ENCODE data around the gene GRIFIN. TPM values are rescaled to one million over a fixed set of nuclear protein-coding genes. Genes with fewer than 3 reads are reported as not detected.

The GRIFIN gene
- total RNA-seq, 2 donors from 2014 or later = not detected

GRCh38 chr7:2431260-2431867, 44.8 kb downstream of the GRIFIN start:
- H3K9me3 ChIP-seq (ENCODE audit: control insufficient read depth, low read length) = peaks cover 16% of the 10 kb centered on the region
- H3K9me3 Mint-ChIP-seq = peaks cover 32% of the 10 kb centered on the region
- no peaks in the 10 kb centered on the region for H3K36me3 ChIP-seq (ENCODE audit: control insufficient read depth, insufficient read depth, low read length)
- H3K36me3 Mint-ChIP-seq (ENCODE audit: low read depth) = peaks cover 47% of the 10 kb centered on the region
- H3K27me3 Mint-ChIP-seq (ENCODE audit: insufficient read depth) = no peaks in the 10 kb centered on the region
- no peak overlapping the region for H3K4me3 ChIP-seq (ENCODE audit: low read length)
- 60 to 63% methylated on average over 1 to 2 of the region's 3 CpGs for WGBS, 2 experiments (ENCODE audit: insufficient coverage in 1 of 2, insufficient read length in 1 of 2)
- no peaks in the 10 kb centered on the region for H3K4me1 Mint-ChIP-seq
- peak; percentile 84 for DNase-seq
- no peak overlapping the region for H3K9ac ChIP-seq (ENCODE audit: extremely low read depth, low read length, poor library complexity, severe bottlenecking)
- H3K4me3 Mint-ChIP-seq = no peak overlapping the region
- TF ChIP-seq CTCF (conservative IDR thresholded peaks at IDR 0.05) = peak; percentile 84
- no peaks in the 10 kb centered on the region for H3K27me3 ChIP-seq (ENCODE audit: control insufficient read depth, insufficient read depth, low read length, poor library complexity, severe bottlenecking)
- no peak overlapping the region for H3K27ac Mint-ChIP-seq
- H3K4me1 ChIP-seq (ENCODE audit: control insufficient read depth, insufficient read depth, low read length) = no peaks in the 10 kb centered on the region
- H3K27ac ChIP-seq (ENCODE audit: low read depth, low read length) = no peak overlapping the region

- Histone ChIP-seq H3K9me3 (ENCODE audit: control insufficient read depth, low read length) (peaks cover 12% of the 10 kb centered on the region), H3K27ac (ENCODE audit: low read depth, low read length) (no peak overlapping the region), H3K4me1 (ENCODE audit: control insufficient read depth, insufficient read depth, low read length) (no peaks in the 10 kb centered on the region), H3K4me3 (ENCODE audit: low read length) (no peak overlapping the region), H3K27me3 (ENCODE audit: control insufficient read depth, insufficient read depth, low read length, poor library complexity, severe bottlenecking) (no peaks in the 10 kb centered on the region), H3K9ac (ENCODE audit: extremely low read depth, low read length, poor library complexity, severe bottlenecking) (no peak overlapping the region), H3K36me3 (ENCODE audit: control insufficient read depth, insufficient read depth, low read length) (no peaks in the 10 kb centered on the region)
- Mint-ChIP-seq H3K27ac (peak overlapping the region; percentile 20), H3K4me3 (no peak overlapping the region), H3K27me3 (ENCODE audit: insufficient read depth) (no peaks in the 10 kb centered on the region), H3K9me3 (peaks cover 25% of the 10 kb centered on the region), H3K36me3 (ENCODE audit: low read depth) (peaks cover 17% of the 10 kb centered on the region), H3K4me1 (peaks cover 2% of the 10 kb centered on the region)
- 82 to 91% methylated on average over 7 to 10 of the region's 10 CpGs for WGBS, 2 experiments (ENCODE audit: insufficient coverage in 1 of 2, insufficient read length in 1 of 2)
- DNase-seq = no peak
- TF ChIP-seq CTCF (conservative IDR thresholded peaks at IDR 0.05) = no peak
Measured at GRCh38 chr7:2425749-2426148, 50.4 kb downstream of the GRIFIN start.

Other genes with a start within 250 kb of the GRIFIN start
- gene MAD1L1, start 243.5 kb downstream of the GRIFIN start, total RNA-seq = 10 to 100 TPM; 59.1 to 61.4 TPM
- 10 to 100 TPM; 38.9 TPM for gene MRM2, start 234.2 kb downstream of the GRIFIN start, total RNA-seq
- gene NUDT1, start 234.2 kb downstream of the GRIFIN start, total RNA-seq = 10 to 100 TPM; 56.0 to 84.7 TPM
- 10 to 100 TPM; 53.0 to 53.2 TPM for gene SNX8, start 162.0 kb downstream of the GRIFIN start, total RNA-seq
- gene EIF3B, start 121.6 kb downstream of the GRIFIN start, total RNA-seq = 100 to 1,000 TPM; 172 to 220 TPM
- gene CHST12, start 72.8 kb downstream of the GRIFIN start, total RNA-seq = 10 to 100 TPM; 14.5 to 18.5 TPM
- 10 to 100 TPM; 16.0 to 47.2 TPM for gene LFNG, start 43.4 kb upstream of the GRIFIN start, total RNA-seq
- 10 to 100 TPM; 42.1 to 42.7 TPM for gene BRAT1, start 79.1 kb upstream of the GRIFIN start, total RNA-seq
- gene IQCE, start 82.6 kb upstream of the GRIFIN start, total RNA-seq = 10 to 100 TPM; 15.4 to 20.8 TPM
- 100 to 1,000 TPM; 145 to 152 TPM for gene TTYH3, start 155.6 kb upstream of the GRIFIN start, total RNA-seq
- gene AMZ1, start 211.8 kb upstream of the GRIFIN start, total RNA-seq = 1 to 10 TPM in 1 of 2 donors, under 1 TPM in 1; 0.66 to 1.6 TPM